COLO829 (cell line): ENCODE measurements around the gene MRPL27.

Experiments
- DNase-seq: peaks from one replicate; pipeline ENCODE4 v3.0.0; 2012; ENCODE audit warnings: low spot score

The MRPL27 gene

GRCh38 chr17:50386510-50386909 lies 13.5 kb upstream of the MRPL27 start:
- no peak for DNase-seq

DNA sequence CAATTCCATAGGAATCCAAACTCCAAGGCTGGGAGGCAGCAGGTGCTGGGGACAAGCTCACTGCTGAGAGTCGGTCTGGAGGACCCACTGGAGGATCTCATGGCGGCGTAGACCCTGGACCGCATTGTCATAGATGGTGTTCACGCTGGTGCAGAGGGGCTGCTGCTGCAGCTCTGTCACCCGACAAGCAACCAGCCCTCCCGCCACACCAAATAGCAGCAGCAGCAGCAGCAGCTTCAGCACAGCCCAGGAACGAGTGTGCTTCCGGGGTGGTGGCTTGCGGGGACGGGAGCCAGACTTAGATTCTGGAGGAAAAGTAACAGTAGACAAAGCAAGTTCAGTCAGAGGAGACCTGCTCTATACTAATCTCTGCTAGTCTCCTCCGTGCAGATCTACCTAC lies 9.9 kb upstream of the MRPL27 start:
- no peak for DNase-seq

DNA sequence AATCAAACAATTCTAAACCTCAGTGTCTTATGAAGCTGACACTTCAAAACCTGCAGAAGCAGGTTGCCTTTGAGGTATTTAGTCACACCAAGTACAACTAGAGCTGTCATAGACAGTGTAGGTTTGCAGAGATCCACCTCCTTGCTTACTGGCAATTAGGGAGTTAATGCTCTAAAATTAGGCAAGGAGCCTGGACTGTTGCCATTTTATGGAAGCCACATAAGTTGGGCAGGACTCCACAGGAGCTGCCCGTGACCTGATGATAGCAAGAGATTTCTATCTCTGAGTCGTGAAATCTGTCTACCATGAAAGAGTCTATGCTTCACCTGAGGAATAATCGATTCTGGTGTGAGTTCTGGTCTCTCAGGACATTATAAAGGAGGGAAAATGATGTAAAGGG lies 8.9 kb upstream of the MRPL27 start:
- DNase-seq = no peak

- DNase-seq = no peak
Observed at GRCh38 chr17:50381260-50381815, 8.4 kb upstream of the MRPL27 start.

DNA sequence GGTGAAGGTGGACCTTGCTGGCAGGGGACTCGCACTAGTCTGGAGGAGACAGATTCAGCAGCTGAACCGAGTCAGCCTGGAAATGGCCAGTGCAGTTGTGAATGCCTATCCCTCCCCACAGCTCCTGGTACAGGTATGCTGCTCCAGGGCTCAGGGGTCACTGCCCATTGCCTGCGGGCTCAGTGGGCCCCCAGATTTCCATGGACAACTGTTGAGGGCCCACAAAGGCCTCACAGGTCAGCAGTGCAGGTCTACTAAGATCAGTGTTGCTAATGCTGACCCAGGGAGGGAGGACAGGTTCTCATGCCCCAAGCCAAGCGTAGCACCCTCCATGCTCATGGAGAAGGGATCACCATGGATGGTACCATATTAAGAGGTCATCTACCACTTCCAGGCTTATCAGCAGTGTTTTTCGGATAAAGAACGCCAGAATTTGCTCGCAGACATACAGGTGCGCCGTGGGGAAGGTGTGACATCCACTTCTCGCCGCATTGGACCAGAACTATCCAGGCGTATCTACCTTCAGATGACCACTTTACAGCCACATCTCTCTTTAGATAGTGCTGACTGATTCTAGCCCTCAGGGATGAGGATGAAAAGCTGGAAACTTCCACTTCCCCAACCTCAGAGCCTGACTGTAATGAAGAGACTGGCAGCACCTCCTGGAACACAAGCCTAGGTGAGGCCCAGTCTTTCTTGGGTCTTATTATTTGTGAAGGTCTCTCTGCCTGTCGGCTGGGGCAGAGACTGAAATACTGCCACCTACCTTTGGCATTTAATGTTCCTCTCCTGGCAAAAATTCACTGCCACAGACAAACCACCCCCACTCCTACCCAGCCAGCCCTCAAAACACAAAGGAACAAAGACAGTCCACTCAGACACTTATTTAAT lies 7.6 kb upstream of the MRPL27 start:
- no peak for DNase-seq

- no peak for DNase-seq
Observed at GRCh38 chr17:50379351-50380132, 6.6 kb upstream of the MRPL27 start.

DNA sequence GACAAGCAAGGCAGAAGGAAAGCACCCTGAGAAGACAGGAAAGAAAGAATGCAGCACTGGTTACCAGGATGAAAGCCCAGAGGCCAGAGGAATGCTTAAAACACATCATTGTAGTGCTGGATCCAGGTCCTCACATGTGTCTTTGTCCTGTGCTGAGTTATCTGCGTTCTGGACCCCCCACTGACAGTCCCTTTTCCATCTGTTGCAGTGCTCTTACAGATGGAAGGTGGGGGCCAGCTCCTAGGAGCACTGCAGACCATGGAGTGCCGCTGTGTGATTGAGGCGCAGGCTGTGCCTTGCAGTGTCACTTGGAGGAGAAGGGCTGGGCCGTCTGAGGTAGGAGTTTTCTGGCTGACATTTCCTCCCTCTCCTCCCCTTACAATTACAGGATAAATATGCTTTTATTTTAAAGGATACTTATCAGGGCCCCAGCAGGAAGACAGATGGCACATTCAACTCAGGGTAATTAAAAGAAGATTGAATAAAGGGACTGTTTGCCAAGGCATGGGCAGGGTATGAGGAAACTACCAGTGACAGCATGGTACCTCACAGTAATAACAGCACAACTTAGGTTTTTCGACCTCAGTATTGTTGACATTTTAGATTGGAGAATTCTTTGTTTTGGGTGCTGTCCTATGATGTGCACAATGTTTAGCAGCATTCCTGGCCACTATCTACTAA lies 3.0 kb upstream of the MRPL27 start:
- no peak for DNase-seq

- no peak for DNase-seq
Observed at GRCh38 chr17:50373705-50374104, 721 bp upstream of the MRPL27 start.

DNA sequence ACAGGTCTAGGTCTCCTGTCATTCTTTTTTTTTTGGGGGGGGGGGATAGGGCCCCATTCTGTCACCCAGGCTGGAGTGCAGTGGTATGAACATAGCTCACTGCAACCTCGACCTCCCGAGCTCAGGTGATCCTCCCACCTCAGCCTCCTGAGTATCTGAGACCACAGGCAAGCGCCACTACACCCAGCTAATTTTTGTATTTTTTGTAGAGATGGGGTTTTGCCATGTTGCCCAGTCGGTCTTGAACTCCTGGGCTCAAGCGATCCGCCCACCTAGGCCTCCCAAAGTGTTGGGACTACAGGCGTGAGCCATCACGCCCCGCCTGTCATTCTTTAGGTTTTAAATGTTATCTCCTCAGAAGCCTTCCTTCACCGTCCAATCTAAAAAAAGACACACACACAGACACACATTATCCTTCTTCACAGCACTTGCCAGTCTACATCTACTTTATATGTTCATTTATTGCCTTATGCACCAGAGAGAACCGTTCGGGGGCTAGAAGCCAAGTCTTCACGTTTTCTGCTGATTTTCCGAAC lies 694 bp downstream of the MRPL27 start:
- no peak for DNase-seq

- DNase-seq = no peak
Observed at GRCh38 chr17:50371526-50371925, 1.5 kb downstream of the MRPL27 start.

GRCh38 chr17:50370052-50370451 lies 2.9 kb downstream of the MRPL27 start:
- no peak for DNase-seq

- DNase-seq = no peak
Observed at GRCh38 chr17:50367401-50367800, 5.6 kb downstream of the MRPL27 start.

GRCh38 chr17:50365649-50366393 lies 7.2 kb downstream of the MRPL27 start:
- no peak for DNase-seq

GRCh38 chr17:50365165-50365564 lies 7.8 kb downstream of the MRPL27 start:
- no peak for DNase-seq

DNA sequence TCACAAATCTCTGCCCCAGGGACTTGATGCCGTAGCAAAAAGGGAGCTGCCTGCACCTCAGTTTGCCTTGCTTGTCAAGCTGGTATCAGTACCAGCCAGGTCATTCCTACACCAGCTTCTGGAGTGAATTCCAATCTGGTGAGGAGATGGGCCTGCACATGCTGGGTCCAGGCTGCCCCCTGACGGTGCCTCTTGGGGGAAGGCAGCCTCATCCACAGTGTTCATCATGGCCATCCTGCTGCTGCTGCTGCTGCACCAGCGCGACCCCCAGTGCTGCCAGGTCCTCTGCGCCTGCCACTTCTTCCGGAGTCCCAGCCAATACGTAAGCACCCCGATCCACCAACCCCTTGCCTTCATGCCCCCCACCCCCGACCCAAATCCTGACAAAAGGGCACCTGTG lies 8.3 kb downstream of the MRPL27 start:
- no peak for DNase-seq

DNA sequence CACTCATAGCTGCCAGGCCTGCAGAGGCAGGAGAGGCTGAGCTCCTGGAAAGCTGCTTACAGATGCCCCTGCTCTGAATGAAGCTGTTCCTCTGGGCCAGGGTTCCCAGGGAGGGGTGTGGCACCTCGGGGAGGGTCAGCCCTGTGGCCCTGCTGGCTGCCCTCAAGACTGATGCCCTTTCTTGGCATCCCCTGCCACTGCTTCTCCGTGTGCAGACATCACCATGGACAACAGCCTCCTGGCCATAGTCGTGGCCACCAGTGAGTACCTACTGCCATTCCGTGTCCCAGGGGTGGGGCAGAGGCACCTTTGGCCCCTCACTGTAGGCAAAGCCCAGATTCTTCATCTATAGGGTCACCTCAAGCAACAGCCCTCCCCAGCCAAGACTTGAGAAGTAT lies 8.9 kb downstream of the MRPL27 start:
- no peak for DNase-seq

GRCh38 chr17:50363217-50364060 lies 9.5 kb downstream of the MRPL27 start:
- no peak for DNase-seq

- no peak for DNase-seq
Observed at GRCh38 chr17:50362661-50363060, 10.3 kb downstream of the MRPL27 start.

- peak; percentile 82 for DNase-seq
Observed at GRCh38 chr17:50361561-50362480, 11.2 kb downstream of the MRPL27 start.
